ENCODE data around the gene PIP4K2C.

GRCh38 chr12:57621497-57622292 is 30.7 kb downstream of the PIP4K2C start:
- no peak for TF ChIP-seq REST (IDR thresholded peaks at IDR 0.05; ENCODE audit: insufficient read depth in 1 of 2, low read depth in 2 of 2, low read length in 2 of 2)
- no peak for TF ChIP-seq POLR2AphosphoS5 (IDR thresholded peaks at IDR 0.05; ENCODE audit: low read depth, low read length)
